GM21447 (cell line): Measurements from ENCODE around the gene RNF224.

Source experiments
- ATAC-seq: cut with Tn5 transposase; IDR thresholded peaks from one replicate; pipeline ENCODE4 v1.9.1; 2021; ENCODE audit not compliant: unreplicated experiment

Gene RNF224

GRCh38 chr9:137270929-137271695 lies 43.8 kb downstream of the RNF224 start:
- ATAC-seq: no peak

- ATAC-seq: no peak
Measured at GRCh38 chr9:137271696-137272076, 44.4 kb downstream of the RNF224 start.

GRCh38 chr9:137272241-137273094 lies 45.2 kb downstream of the RNF224 start:
- ATAC-seq: no peak

DNA sequence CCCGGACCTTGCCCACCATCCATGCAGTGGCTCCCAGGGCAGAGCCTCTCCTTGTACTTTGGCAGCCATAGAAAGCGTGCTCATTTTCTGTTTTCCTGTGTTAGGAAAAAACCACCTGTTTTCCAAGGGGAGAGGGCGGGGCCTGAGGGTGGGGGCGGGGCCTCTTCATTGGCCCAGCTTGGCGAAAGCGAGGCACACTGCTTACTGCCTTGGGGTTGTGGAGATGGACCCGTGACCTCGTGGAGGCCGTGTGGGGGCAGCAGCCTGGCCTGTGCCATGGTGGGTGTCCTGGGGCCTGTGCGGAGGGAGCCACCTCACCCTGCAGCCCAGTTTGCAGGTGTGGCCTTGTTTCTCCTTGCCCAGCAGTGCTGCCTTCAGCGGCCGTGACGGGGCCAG lies 45.8 kb downstream of the RNF224 start:
- no peak for ATAC-seq

DNA sequence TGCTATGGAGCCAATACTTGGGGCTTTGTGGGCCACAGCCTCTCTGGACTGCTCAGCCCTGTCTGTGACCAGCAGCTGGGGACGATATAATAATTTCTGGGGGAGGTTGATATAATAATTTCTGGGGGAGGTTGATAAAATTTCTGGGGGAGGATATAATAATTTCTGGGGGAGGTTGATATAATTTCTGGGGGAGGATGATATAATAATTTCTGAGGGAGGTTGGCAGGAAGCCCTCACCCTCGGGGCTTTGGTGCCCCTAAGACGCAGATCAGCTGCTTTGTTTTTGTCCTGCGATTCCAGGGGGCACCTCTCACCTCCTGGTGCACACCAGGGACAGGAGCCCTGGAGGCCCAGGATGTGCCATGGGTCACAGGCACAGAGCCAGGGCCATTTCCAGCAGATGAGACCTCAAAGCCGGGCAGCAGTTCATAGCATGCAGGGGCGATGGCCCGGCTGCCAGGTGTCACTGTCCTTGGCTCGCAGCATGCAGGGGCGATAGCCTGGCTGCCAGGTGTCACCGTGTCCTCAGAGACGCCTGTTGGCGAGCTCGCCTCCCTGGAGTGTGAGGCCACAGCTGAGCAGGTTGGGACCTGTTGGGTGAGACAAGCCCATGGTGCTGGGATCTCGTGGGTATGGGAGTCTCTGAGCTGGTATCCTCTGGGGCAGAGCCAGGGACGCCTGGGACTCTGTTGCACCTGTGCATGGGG lies 46.5 kb downstream of the RNF224 start:
- no peak for ATAC-seq

DNA sequence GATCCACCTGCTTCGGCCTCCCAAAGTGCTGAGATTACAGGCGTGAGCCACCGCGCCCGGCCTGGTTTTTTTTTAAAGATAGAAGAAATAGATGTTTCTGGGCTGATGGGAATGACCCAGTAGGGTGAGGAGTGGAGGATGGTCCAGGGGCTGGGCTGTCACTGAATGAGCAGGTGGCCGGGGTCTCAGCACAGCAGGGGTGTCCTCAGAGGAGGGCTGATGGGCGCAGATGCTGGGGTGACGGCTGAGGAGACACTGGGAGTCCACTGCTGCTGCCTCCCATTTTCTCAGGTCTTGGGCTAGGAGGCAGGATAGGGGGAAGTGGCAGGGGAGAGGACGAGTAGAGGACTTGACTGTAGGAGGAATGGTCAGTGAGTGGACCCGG lies 47.9 kb downstream of the RNF224 start:
- ATAC-seq: no peak

GRCh38 chr9:137275588-137276472 lies 48.5 kb downstream of the RNF224 start:
- ATAC-seq: no peak

DNA sequence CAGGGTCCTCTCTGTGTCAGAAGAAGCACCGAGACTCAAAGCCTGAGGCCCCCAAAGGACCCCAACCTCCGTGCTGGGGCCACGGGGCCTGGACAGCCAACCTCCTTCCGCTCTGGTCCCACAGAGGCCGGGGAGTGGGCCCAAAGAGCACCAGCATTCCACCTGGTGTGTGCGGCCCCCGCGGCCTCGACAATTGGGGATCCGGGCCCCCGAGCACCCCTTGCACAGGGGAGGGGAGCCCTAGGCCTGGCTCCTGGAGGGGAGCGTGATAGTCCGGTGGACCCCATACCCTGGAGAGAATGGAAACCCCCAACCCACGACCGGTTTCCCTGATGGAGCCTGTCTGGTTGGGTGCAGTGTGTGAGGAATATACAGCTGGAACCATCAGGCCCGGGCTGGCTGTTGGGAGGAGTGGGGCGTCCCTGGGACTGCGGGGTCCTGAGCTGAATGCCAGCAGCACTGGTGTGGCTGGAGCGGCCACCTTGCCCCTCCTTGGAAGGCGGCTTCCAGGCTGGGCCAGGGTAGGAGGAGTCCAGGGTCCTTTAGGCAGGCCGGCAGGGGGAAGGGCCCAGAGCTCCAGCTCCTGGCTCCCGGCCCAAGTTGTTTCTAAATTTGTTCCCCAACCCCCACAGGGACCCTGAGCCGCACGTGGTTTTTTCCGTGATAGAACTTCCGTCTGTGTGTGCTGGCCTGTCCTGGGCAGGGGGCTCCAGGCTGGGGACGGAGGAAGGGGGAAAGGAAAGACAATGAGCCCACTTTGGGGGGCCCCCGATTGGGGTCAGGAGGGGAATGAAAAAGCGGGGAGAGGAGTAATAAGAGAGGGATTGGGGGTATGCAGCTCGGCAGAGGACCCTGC lies 49.4 kb downstream of the RNF224 start:
- no peak for ATAC-seq

- peak; percentile 78 for ATAC-seq
Measured at GRCh38 chr9:137277329-137278041, 50.2 kb downstream of the RNF224 start, which contains the start of gene TOR4A. TSS of gene TOR4A (plus strand) at chr9:137277726. CDS start at chr9:137278690, 964 bp downstream.

- no peak for ATAC-seq
Measured at GRCh38 chr9:137278061-137278701, 50.9 kb downstream of the RNF224 start.
